Vagina (tissue), 2 donors: ENCODE data around the gene PHC2. TPM values are rescaled to one million over a fixed set of nuclear protein-coding genes. Genes with fewer than 3 reads are reported as not detected.

Experiments used
- DNase-seq, 2 donors: peaks; one replicate each; pipeline ENCODE4 v3.0.0-alpha.2; 2017; ENCODE audit errors: extremely low spot score in 2 of 2
- H3K27ac ChIP-seq: fragments of 200-600 bp; sonication (generic); one replicate; pipeline ENCODE4 v1.5.1; 2019
- H3K27me3 ChIP-seq: fragments of 200-600 bp; sonication (generic); one replicate; pipeline ENCODE4 v1.5.1; 2019
- H3K36me3 ChIP-seq, 2 donors: fragments of 200-600 bp; sonication (generic); one replicate each; pipeline ENCODE4 v1.5.1; 2017 to 2019
- H3K4me1 ChIP-seq: fragments of 200-600 bp; sonication (generic); one replicate; pipeline ENCODE4 v1.5.1; 2019
- H3K4me3 ChIP-seq, 2 donors: fragments of 200-600 bp; sonication (generic); 1 replicate in 1 of 2; 2 replicates in 1 of 2; pipeline ENCODE4 v1.5.1; 2016 to 2019
- H3K9me3 ChIP-seq: fragments of 200-600 bp; sonication (generic); one replicate; pipeline ENCODE4 v1.5.1; 2019
- POLR2A ChIP-seq, 2 donors: fragments of 450-650 bp; IDR thresholded peaks; one replicate each; pipeline ENCODE4 v1.6.1; 2017; ENCODE audit warnings: antibody characterized with exemption in 2 of 2, mild to moderate bottlenecking in 2 of 2, moderate library complexity in 2 of 2
- POLR2AphosphoS5 ChIP-seq, 2 donors: sonication (generic); formaldehyde crosslinking; IDR thresholded peaks; one replicate each; pipeline ENCODE4 v1.9.0; 2017; ENCODE audit warnings: antibody characterized with exemption in 2 of 2, mild to moderate bottlenecking in 2 of 2, low read depth in 1 of 2; ENCODE audit not compliant: insufficient read depth in 1 of 2
- intact Hi-C: fragments of 100-400 bp; cut with DNase I; formaldehyde crosslinking; loops from one replicate; pipeline ENCODE4 v1.15.1; 2023
- total RNA-seq: library from RNA; depleted of rRNA; stranded (reverse); fragments of >200 nt; gene quantifications from one replicate; pipeline ENCODE4 v1.2.3, GENCODE V29; 2016
- TF ChIP-seq, protein P1 (sequence below), 3 experiments: fragments of 450-650 bp in 2 of 3; fragments of 200-600 bp in 1 of 3; sonication (generic) in 1 of 3; IDR thresholded peaks; one replicate each; pipeline ENCODE4 v1.5.1; 2017 to 2019; ENCODE audit warnings: antibody characterized with exemption in 3 of 3, mild to moderate bottlenecking in 2 of 3, moderate library complexity in 2 of 3

PHC2 gene
- total RNA-seq, 1 donor from 2014 or later = 97.2 TPM

DNA sequence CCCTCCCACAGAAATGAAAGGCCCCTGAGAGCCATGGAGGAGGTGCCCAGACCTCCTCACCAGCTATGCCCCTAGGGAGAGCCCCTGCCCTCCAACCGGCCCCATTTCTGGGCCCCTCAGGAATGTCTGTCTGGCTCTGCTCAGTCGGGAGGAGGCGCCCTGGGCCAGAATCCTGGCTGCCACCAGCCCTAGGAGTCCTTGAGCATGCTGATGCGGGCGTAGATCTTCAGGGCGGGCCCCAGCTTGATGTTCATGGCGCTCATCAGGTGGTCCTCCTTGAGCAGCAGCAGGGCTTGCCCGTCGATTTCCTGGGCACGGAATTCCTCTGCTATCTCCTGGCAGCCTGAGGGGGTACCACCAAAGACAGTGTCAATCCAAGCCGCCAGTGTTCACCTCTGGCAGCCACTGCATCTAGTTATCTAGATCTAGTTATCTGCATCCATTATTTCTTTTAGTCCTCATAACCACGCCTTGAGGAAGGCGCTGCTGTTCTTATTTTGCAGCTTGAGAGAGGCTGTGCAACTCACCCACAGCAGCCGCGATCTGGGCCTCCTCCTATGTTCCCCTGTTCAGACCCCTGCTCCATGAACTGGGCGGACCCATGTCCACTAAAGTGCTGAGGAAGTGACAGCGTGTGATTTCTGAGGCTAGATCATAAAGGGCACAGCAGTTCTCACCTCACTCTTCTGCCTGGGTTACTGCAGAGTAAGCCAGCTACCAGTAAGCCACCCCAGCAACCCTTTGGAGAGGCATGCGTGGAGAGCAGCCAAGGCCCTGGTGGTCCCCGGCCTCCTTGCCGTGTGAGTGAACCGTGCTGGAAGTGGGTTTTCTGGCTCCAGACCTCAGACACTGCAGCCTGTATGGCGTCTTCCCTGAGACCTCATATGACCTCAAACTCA, 106.0 kb downstream of the PHC2 start:
- Histone ChIP-seq H3K27ac (no peak overlapping the region), H3K4me3 (no peak overlapping the region), H3K27me3 (no peaks in the 10 kb centered on the region), H3K9me3 (no peaks in the 10 kb centered on the region), H3K36me3 (peaks cover 9 to 74% of the 10 kb centered on the region in 2 donors), H3K4me1 (peaks cover 23% of the 10 kb centered on the region)
- intact Hi-C loops = no loop called here
- TF ChIP-seq, protein P1, sequence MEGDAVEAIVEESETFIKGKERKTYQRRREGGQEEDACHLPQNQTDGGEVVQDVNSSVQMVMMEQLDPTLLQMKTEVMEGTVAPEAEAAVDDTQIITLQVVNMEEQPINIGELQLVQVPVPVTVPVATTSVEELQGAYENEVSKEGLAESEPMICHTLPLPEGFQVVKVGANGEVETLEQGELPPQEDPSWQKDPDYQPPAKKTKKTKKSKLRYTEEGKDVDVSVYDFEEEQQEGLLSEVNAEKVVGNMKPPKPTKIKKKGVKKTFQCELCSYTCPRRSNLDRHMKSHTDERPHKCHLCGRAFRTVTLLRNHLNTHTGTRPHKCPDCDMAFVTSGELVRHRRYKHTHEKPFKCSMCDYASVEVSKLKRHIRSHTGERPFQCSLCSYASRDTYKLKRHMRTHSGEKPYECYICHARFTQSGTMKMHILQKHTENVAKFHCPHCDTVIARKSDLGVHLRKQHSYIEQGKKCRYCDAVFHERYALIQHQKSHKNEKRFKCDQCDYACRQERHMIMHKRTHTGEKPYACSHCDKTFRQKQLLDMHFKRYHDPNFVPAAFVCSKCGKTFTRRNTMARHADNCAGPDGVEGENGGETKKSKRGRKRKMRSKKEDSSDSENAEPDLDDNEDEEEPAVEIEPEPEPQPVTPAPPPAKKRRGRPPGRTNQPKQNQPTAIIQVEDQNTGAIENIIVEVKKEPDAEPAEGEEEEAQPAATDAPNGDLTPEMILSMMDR (IDR thresholded peaks at IDR 0.05) = no peak
- no peak for DNase-seq

DNA sequence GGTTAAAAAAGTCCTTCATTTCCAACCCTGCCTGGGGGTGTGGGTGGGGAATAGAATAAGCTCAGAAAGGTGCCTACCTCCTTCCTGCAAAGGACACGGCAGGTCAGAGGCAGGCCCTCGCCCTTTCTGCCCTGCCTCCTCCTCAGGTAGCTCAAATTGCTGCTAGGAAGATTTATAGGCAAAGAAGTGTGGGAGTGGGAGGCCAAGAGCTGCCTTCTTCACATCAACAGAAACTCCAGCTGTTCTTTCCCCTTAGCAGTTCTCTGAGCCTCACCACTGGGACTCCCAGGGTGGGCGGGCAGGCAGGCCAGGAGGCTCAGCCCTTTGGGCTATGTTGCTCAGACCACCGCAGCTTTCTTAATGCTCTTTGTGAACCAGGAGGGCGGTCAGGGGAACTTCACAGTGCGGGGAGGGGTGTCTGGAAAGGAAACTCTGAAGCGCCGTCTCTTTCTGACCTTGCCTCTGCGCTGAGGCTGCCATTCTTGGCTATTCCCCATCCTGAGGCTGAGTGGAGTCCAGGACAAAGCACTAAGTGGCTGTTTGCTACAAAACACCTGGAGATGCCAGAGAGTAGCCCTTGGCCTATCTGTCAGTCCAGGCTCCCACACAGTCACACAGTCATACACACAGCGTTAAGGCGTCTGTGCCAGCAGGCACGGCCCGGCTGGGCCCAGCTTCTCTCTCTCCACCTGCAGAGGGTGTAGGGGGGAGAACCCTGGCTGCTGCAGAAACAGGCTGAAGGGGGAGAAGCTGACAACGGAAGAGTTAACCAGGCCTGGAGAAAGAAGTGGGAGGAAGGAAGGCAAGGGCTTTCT, 107.0 kb downstream of the PHC2 start:
- H3K4me1 ChIP-seq = peaks cover 20% of the 10 kb centered on the region
- peaks cover 9 to 63% of the 10 kb centered on the region in 2 donors for H3K36me3 ChIP-seq
- TF ChIP-seq POLR2A (IDR thresholded peaks at IDR 0.05) (no peak), POLR2AphosphoS5 (IDR thresholded peaks at IDR 0.05; ENCODE audit: insufficient read depth in 1 of 2, low read depth in 1 of 2) (no peak)
- TF ChIP-seq, protein P1 (IDR thresholded peaks at IDR 0.05) = no peak
- no peak for DNase-seq
- H3K9me3 ChIP-seq = no peaks in the 10 kb centered on the region
- intact Hi-C loops = no loop called here
- H3K27me3 ChIP-seq = no peaks in the 10 kb centered on the region
- H3K4me3 ChIP-seq = no peak overlapping the region
- no peak overlapping the region for H3K27ac ChIP-seq

DNA sequence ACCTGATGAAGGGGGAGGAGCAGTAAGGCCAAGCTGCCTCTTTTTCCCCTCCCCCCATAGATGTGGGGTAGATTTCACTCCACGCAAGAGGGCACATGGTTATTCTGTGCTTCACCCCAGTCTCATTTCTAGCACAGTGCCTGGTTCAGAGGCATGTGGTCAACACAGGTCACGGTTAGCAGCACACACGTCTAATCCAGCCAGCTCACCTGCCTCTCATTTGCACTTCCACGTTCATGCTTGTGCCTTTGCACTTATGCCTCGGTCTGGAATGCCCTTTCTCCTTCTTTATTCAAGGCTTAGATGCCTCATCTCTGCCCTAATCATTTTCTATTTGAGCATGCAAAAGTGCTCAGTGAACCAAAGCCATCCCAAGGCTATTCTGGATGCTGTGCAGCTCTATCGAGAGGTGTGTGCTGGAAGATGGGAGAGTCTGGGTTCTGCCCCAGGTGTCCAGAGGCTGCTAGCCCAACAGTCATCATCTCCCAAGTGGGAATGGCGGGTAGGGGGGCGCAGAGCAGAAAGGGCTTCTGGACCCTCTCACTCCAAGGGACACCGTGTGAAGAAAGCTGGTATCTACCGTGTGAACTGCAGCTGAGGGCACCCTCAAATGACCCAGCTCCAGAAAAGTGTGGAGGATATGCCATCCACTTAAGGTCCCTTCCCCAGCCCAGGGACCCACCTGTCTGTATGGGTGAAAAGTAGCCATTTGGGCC, 107.9 kb downstream of the PHC2 start:
- no peak overlapping the region for H3K4me3 ChIP-seq
- H3K27me3 ChIP-seq = no peaks in the 10 kb centered on the region
- peaks cover 13% of the 10 kb centered on the region for H3K4me1 ChIP-seq
- intact Hi-C loops = no loop called here
- no peak overlapping the region for H3K27ac ChIP-seq
- TF ChIP-seq POLR2A (IDR thresholded peaks at IDR 0.05) = no peak
- TF ChIP-seq POLR2AphosphoS5 (IDR thresholded peaks at IDR 0.05; ENCODE audit: insufficient read depth in 1 of 2, low read depth in 1 of 2) = no peak
- TF ChIP-seq, protein P1 (IDR thresholded peaks at IDR 0.05) = no peak
- DNase-seq = no peak
- H3K36me3 ChIP-seq = peaks cover 9 to 55% of the 10 kb centered on the region in 2 donors
- H3K9me3 ChIP-seq = no peaks in the 10 kb centered on the region

DNA sequence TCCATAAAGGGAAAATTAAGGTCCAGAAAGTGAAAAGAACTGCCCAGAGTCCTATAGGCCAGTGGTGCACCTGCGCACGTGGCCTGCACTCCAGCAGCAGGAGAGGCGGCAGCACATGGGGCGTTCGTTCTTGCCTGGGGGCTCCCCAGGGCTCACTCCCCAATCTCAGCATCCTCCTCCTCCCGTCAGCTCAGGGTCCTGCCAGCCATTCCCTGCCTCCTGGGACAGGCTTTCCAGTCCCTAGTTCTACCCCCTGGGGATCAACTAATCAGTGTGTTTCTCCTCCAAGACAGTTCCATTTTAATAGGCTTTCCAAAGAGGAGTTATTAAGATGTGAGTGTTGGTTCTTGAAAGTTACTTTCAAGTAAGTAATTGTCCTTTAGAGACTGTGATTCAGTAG, 108.8 kb downstream of the PHC2 start:
- TF ChIP-seq POLR2AphosphoS5 (IDR thresholded peaks at IDR 0.05; ENCODE audit: insufficient read depth in 1 of 2, low read depth in 1 of 2) (no peak), POLR2A (IDR thresholded peaks at IDR 0.05) (no peak)
- TF ChIP-seq, protein P1 (IDR thresholded peaks at IDR 0.05) = no peak
- no peak for DNase-seq

More for the DNA sequence above, 108.8 kb downstream of the PHC2 start:
- H3K27ac ChIP-seq = no peak overlapping the region
- peaks cover 9 to 48% of the 10 kb centered on the region in 2 donors for H3K36me3 ChIP-seq
- intact Hi-C loops = no loop called here
- H3K4me1 ChIP-seq = peaks cover 4% of the 10 kb centered on the region
- no peaks in the 10 kb centered on the region for H3K9me3 ChIP-seq
- no peak overlapping the region for H3K4me3 ChIP-seq
- H3K27me3 ChIP-seq = no peaks in the 10 kb centered on the region
